Activated T-cell treated with anti-CD3 and anti-CD28 coated beads, Interleukin-2, amount 50 U/mL, for 1 hour (primary cell): ENCODE data around the gene APOBEC4.
"Not testable (repeated sequence)": the region's sequence is repeated elsewhere in the genome, so short reads cannot be mapped to it uniquely, and the experiment has no call there.

Experiments
- DNase-seq: peaks from one replicate; pipeline ENCODE4 v3.0.0-alpha.2; 2020

The APOBEC4 gene, protein sequence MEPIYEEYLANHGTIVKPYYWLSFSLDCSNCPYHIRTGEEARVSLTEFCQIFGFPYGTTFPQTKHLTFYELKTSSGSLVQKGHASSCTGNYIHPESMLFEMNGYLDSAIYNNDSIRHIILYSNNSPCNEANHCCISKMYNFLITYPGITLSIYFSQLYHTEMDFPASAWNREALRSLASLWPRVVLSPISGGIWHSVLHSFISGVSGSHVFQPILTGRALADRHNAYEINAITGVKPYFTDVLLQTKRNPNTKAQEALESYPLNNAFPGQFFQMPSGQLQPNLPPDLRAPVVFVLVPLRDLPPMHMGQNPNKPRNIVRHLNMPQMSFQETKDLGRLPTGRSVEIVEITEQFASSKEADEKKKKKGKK

GRCh38 chr1:183652547-183653461, at the start of gene APOBEC4:
Gene APOBEC4, minus strand, starts transcription at chr1:183653316. Its CDS starts 4,535 bp downstream, at chr1:183648781.
- no peak for DNase-seq

- DNase-seq: no peak
Observed at GRCh38 chr1:183702813-183703198, 49.7 kb upstream of the APOBEC4 start.

DNA sequence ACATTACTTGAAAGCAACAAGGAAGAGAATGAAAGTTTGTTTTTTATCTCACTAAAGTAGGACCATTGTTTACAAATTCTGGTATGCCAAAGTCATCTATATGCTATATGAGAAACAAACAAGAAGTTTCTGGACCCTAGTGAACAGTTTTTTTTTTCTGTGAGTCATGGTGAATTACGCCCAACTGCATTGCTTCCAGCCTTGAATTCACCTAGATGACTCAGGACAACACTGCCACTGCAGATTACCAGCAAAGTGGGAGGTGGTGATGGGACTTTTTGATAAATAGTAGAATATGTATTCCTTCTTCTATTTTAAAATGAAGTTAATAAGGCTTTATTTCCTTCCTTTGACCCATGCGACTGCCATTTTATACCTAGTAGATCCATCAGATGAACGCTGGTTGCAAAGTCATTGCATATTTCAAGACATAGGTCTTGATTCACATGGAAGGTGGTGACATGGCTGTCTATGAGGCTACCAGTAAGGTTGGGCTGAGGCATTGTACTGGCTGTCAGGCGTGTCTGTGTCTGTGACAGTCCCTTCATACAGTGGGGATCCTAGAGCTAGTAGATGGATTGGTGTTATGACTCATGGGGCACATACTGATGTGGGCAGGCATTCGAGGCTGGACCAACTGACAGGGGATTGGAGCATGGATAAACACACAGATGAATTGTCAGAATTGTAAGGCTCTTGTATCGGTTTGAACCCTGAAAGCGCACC, 49.1 kb upstream of the APOBEC4 start:
- DNase-seq: no peak

DNA sequence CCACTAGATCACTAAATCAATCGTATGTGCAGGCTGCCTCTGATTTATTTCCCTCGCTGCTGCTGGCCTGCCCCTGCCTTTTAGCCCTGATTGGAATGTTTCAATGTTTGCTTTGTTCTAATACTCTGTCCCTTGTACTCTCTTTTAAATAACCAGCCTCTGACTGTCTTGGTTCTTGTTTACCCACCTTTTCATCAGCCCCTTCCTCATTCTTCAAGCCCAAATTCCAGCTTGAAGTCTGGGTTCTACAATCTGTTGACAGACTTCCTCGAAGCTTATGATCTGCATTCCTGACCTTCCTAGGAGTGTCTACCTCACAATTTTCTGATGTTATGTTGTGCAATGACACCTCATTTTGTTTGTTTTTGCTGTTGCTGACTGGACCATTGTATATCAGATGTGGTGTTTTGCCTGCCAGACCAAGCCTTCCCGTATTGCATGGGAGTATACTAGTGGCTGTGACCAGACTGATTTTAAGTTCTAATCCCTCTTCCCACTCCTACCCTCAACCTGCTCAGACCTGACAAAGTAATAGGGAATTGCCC, 46.6 kb upstream of the APOBEC4 start:
- no peak for DNase-seq

- no peak for DNase-seq
Observed at GRCh38 chr1:183697814-183698590, 44.9 kb upstream of the APOBEC4 start.

GRCh38 chr1:183696981-183697380, 43.9 kb upstream of the APOBEC4 start:
- DNase-seq: no peak

- no peak for DNase-seq
Observed at GRCh38 chr1:183694755-183695154, 41.6 kb upstream of the APOBEC4 start.

DNA sequence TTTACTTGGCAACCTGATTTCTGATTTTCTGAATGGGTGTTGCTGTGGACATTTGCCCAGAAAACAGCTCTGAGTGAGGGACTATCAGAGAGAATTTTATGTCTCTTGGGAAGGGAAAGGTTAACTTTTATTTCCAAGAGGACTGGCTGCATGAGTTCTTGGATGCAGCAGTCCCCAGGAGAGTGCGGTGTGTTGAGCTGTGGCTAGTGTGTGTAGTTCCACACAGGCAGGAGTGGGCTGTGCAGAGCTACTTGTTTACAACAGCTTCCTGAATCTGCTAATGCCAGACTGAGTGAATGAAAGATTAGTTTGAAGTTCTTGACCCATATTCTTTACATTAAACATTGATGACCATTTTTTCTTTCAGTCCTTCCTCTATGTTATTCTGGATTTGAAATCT, 41.0 kb upstream of the APOBEC4 start:
- no peak for DNase-seq

DNA sequence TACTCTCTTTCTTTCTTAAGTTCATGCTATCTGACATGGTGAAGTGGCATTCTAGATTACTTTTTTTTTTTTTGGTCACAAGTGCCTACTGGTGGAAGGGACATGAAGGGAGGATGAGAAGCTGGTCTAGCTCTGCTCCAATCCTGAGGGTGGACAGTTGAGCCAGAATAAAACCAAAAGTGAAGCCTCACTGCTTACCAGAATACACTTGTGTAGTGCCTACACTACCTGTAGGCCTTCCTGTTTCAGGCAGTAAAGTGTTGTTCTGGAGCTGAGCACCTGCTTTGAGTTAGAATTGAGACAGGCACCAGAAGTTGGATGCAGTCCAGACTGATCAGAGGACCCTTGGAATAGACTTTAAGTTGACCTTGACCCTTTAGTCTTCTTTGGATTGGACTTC, 40.4 kb upstream of the APOBEC4 start:
- no peak for DNase-seq

DNA sequence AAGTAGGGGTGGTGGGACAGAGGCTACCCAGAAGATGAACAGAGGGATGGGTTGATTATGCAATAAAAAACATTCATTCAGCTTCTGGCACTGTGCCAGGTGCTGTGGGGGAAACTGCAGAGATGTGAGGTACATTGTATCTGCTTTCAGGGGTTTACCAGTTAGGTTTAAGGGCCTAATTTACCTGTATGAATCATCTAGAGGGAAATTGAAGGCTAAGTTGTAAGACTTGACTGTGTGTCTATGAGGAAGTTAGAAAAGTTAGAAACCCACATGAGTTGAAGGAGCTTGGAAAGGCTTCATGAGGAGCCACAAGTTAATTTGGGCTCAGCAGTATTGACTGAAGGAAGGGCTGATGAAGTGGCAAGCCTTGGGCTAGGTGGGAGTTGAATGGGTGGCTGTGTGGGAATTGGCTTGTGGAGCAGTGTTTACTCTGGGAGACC, 36.7 kb upstream of the APOBEC4 start:
- DNase-seq: no peak

GRCh38 chr1:183688341-183689060, 35.4 kb upstream of the APOBEC4 start:
- no peak for DNase-seq

- no peak for DNase-seq
Observed at GRCh38 chr1:183687546-183688304, 34.6 kb upstream of the APOBEC4 start.

DNA sequence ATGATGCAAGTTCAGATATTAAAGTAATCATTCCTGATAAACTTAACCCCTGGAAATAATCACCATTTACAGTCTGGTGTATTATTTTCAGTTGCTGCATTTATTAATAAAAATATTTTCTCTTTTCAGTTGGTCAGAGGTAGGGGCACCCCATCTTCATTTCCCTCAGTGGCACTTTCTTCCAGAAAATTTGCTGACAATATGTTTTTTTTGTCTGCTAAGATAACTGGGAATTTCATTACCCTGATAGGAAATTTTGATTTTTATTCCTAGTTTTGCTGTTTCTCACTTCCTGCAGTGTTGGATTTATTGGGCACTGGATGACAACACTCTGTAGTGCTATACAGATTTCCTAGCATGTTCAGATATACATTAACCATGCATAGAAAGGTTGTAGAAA, 33.1 kb upstream of the APOBEC4 start:
- DNase-seq: no peak

DNA sequence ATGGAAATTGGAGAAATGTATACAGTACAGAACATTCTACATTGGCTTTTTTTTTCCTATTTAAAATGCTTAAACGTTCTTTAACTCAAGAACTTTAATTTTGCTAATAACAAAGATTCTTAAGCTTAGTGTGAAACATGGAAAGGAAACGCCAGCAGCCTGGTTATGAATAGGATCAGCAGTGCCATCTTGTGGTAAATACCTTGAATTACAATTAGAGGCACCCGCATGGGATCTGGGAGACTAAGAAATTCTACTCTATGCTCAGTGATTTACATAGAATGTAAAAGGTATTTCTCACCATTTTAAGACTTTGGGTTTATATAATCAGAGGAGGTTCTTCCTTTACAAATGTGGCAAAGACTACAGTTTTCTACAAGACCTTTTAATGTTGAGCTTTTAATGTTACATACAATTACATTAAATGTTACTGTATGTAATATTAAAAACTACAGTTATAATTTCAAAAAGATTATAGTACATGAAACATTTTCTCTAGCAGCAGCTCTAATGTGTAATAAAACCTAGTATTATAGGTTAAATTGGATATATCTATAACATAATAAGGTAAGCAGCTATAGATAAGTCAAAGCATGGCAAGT, 32.1 kb upstream of the APOBEC4 start:
- DNase-seq: no peak

GRCh38 chr1:183679363-183679762, 26.2 kb upstream of the APOBEC4 start:
- not testable (repeated sequence) for DNase-seq

GRCh38 chr1:183678819-183679218, 25.7 kb upstream of the APOBEC4 start:
- DNase-seq: no peak

DNA sequence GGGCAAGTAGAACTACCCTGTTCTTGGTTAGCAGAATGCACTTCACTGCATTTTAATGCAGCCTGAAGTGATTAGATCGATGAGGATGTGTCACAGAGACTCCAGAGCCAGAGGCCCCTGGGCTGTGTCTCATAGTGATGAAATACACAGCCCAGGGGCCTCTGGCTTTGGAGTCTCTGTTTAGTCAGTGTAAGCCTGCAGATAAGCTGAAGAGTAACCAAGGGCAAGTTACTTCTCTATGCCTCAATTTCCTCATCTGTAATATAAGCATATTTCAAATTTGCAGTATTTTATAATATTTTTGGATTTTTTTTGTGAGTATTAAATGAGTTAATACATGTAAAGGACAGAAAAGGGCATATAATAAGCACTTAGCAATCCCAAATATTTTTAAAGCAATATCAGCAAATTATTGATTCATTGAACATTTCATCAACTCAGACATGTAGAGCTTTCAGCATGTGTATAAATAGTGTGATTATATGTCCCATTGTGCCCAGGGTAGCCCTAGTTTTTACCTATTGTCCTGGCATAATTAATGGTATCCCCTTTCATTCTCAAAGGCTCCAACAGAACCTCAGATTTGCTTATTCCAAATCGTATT, 23.6 kb upstream of the APOBEC4 start:
- DNase-seq: no peak

GRCh38 chr1:183675883-183676585, 22.9 kb upstream of the APOBEC4 start:
- DNase-seq: no peak

DNA sequence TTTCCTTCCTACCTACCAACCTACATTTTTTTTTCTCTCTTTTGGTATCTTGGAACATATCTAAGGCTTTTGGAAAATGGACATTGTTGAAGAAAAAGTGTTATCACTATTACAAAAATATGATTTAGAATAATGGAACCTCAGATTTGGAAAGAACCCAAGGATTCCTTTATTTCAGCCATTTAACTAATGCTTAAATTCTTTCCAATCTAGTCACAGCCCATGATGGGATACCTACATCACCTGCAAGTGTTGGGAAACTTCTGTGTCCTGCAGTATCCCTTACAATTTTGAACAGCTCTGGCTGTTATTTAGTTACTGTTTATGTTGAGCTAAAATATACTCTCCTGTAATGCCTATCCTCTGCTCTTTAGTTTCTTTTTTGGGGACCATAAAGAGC, 22.3 kb upstream of the APOBEC4 start:
- no peak for DNase-seq
